ENCODE data around the gene CCDC57.

The CCDC57 gene

DNA sequence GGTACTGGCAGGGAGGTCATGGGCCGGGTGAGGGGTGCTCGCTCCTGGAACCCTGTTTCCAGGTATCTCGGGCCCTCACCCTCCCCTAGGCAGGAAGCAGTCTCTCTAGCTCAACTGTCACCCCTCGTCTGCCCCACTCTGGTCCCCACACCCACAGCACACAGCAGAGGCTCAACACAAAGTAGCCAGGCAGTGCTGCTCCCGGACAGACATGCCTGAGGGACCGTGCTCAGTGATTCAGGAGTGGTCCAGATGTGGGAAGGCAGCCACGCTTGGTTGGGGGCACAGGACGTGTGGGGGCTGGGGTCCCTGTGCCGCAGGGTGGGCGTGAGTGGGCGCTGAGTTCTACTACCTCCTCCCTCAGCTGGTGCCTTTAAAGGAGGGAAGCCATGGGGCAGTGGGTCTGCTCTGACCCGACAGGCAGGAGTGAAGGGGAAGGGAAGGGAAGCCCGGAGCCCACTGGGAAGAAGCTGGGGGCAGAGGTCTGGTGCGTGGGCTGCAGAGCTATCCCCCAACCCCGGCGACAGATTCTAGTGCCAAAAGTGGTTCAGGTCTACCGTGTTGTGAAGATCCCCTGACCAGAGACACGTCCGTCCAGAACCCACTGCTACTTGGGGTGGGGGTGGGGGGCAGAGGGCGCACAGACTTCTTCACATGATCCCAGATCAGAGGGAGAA is 28.0 kb upstream of the CCDC57 start:
- Histone ChIP-seq H3K27me3 (replicated peaks; ENCODE audit: insufficient read depth, low read length) (no peaks in the 10 kb centered on the region), H3K4me2 (ENCODE audit: low read depth, low read length) (no peak overlapping the region), H4K20me1 (ENCODE audit: insufficient read depth, low read length) (no peaks in the 10 kb centered on the region), H3K79me2 (ENCODE audit: low read length) (peaks cover 19% of the 10 kb centered on the region), H3K9me3 (replicated peaks; ENCODE audit: insufficient read depth, low read length) (no peaks in the 10 kb centered on the region), H3K4me1 (ENCODE audit: low read length) (no peaks in the 10 kb centered on the region), H3K36me3 (replicated peaks; ENCODE audit: insufficient read depth, low read length) (peaks cover 3% of the 10 kb centered on the region; the same call in 1 of the 2 replicates), H3F3A (ENCODE audit: insufficient read depth, low read length) (no peaks in the 10 kb centered on the region), H3K9me2 (replicated peaks; ENCODE audit: insufficient read depth, low read length) (no peaks in the 10 kb centered on the region), H3K4me3 (ENCODE audit: low read length) (no peak overlapping the region), H3K9ac (ENCODE audit: low read length) (no peak overlapping the region), H2AFZ (ENCODE audit: low read length) (no peak overlapping the region), H3K27ac (ENCODE audit: low read length) (no peak overlapping the region)
- DNase-seq: no peak
- TF ChIP-seq EZH2phosphoT487 (IDR thresholded peaks at IDR 0.05; ENCODE audit: low read length) (no peak), EZH2 (optimal IDR thresholded peaks at IDR 0.05; ENCODE audit: low read depth, low read length) (no peak)
- TF ChIP-seq, protein P1, sequence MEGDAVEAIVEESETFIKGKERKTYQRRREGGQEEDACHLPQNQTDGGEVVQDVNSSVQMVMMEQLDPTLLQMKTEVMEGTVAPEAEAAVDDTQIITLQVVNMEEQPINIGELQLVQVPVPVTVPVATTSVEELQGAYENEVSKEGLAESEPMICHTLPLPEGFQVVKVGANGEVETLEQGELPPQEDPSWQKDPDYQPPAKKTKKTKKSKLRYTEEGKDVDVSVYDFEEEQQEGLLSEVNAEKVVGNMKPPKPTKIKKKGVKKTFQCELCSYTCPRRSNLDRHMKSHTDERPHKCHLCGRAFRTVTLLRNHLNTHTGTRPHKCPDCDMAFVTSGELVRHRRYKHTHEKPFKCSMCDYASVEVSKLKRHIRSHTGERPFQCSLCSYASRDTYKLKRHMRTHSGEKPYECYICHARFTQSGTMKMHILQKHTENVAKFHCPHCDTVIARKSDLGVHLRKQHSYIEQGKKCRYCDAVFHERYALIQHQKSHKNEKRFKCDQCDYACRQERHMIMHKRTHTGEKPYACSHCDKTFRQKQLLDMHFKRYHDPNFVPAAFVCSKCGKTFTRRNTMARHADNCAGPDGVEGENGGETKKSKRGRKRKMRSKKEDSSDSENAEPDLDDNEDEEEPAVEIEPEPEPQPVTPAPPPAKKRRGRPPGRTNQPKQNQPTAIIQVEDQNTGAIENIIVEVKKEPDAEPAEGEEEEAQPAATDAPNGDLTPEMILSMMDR (IDR thresholded peaks at IDR 0.05; ENCODE audit: low read length): no peak

DNA sequence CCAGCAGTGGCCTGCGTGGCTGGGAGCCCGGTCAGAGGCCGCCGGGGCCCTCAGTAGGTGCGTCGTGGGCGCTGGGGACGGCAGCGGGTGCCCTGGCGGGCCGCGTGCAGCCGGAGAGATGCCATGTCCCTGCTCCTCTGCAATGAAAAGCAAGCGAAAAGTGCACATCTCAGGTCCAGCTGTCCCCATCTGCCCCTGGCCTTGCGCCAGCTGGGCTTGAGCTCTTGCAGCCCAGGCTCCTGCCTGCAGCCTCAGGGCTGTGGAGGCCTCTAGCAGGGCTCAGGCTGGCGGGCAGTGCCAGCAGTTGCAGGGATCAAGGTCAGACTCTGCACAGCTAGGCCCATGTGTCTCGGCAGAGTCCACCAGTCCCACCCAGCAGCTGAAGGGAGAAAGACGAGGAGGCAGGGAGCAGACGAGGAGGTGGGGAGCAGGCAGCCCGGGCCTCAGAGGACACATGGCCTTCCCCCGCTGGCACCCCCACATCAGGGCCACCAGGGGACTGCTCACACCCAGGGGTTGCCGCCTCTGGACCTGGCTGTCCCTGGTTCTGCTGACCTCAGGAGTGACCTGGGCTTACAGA is 27.4 kb upstream of the CCDC57 start:
- Histone ChIP-seq H3K79me2 (ENCODE audit: low read length) (peaks cover 17% of the 10 kb centered on the region), H3K27ac (ENCODE audit: low read length) (no peak overlapping the region), H3K9ac (ENCODE audit: low read length) (no peak overlapping the region), H3K36me3 (replicated peaks; ENCODE audit: insufficient read depth, low read length) (peaks cover 3% of the 10 kb centered on the region; the same call in 1 of the 2 replicates), H2AFZ (ENCODE audit: low read length) (no peak overlapping the region), H3K9me3 (replicated peaks; ENCODE audit: insufficient read depth, low read length) (no peaks in the 10 kb centered on the region), H3K4me2 (ENCODE audit: low read depth, low read length) (no peak overlapping the region), H3K4me3 (ENCODE audit: low read length) (no peak overlapping the region), H4K20me1 (ENCODE audit: insufficient read depth, low read length) (no peaks in the 10 kb centered on the region), H3F3A (ENCODE audit: insufficient read depth, low read length) (no peaks in the 10 kb centered on the region), H3K9me2 (replicated peaks; ENCODE audit: insufficient read depth, low read length) (no peaks in the 10 kb centered on the region), H3K27me3 (replicated peaks; ENCODE audit: insufficient read depth, low read length) (no peaks in the 10 kb centered on the region), H3K4me1 (ENCODE audit: low read length) (no peaks in the 10 kb centered on the region)
- DNase-seq: no peak
- TF ChIP-seq EZH2 (optimal IDR thresholded peaks at IDR 0.05; ENCODE audit: low read depth, low read length): no peak
- TF ChIP-seq, protein P1 (IDR thresholded peaks at IDR 0.05; ENCODE audit: low read length): no peak
- no peak for TF ChIP-seq EZH2phosphoT487 (IDR thresholded peaks at IDR 0.05; ENCODE audit: low read length)

- Histone ChIP-seq H3K4me2 (ENCODE audit: low read depth, low read length) (no peak overlapping the region), H2AFZ (ENCODE audit: low read length) (no peak overlapping the region), H3K4me3 (ENCODE audit: low read length) (no peak overlapping the region), H3F3A (ENCODE audit: insufficient read depth, low read length) (no peaks in the 10 kb centered on the region), H4K20me1 (ENCODE audit: insufficient read depth, low read length) (no peaks in the 10 kb centered on the region), H3K9me3 (replicated peaks; ENCODE audit: insufficient read depth, low read length) (no peaks in the 10 kb centered on the region), H3K4me1 (ENCODE audit: low read length) (no peaks in the 10 kb centered on the region), H3K36me3 (replicated peaks; ENCODE audit: insufficient read depth, low read length) (no peaks in the 10 kb centered on the region), H3K9ac (ENCODE audit: low read length) (no peak overlapping the region), H3K27me3 (replicated peaks; ENCODE audit: insufficient read depth, low read length) (no peaks in the 10 kb centered on the region), H3K9me2 (replicated peaks; ENCODE audit: insufficient read depth, low read length) (no peaks in the 10 kb centered on the region), H3K79me2 (ENCODE audit: low read length) (peaks cover 15% of the 10 kb centered on the region), H3K27ac (ENCODE audit: low read length) (no peak overlapping the region)
- TF ChIP-seq EZH2phosphoT487 (IDR thresholded peaks at IDR 0.05; ENCODE audit: low read length) (no peak), EZH2 (optimal IDR thresholded peaks at IDR 0.05; ENCODE audit: low read depth, low read length) (no peak)
- TF ChIP-seq, protein P1 (IDR thresholded peaks at IDR 0.05; ENCODE audit: low read length): no peak
- no peak for DNase-seq
Measured at GRCh38 chr17:82239401-82239925, 26.8 kb upstream of the CCDC57 start.

Measured in MM.1S (cell line).